Subcutaneous abdominal adipose tissue (tissue), 5 donors: ENCODE data around the gene SCAMP5.
A peak's percentile ranks its signal among the peaks of the same experiment; 100 is the strongest.

Experiments used
- H3K27ac ChIP-seq: one replicate; pipeline ENCODE4 v1.7.0; 2013; ENCODE audit warnings: low read depth, mild to moderate bottlenecking, inconsistent platforms, low read length, moderate library complexity
- H3K27me3 ChIP-seq, 5 donors: one replicate each; pipeline ENCODE4 v1.7.0; 2013; ENCODE audit warnings: low read length in 5 of 5, inconsistent platforms in 1 of 5; ENCODE audit not compliant: control insufficient read depth in 5 of 5, insufficient read depth in 4 of 5
- H3K36me3 ChIP-seq, 5 donors: one replicate each; pipeline ENCODE4 v1.7.0; 2013; ENCODE audit warnings: low read length in 5 of 5; ENCODE audit not compliant: control insufficient read depth in 5 of 5, insufficient read depth in 5 of 5
- H3K4me1 ChIP-seq, 5 donors: one replicate each; pipeline ENCODE4 v1.7.0; 2013; ENCODE audit warnings: low read length in 5 of 5, mild to moderate bottlenecking in 3 of 5, moderate library complexity in 1 of 5; ENCODE audit not compliant: control insufficient read depth in 5 of 5, insufficient read depth in 5 of 5
- H3K4me3 ChIP-seq, 5 donors: one replicate each; pipeline ENCODE4 v1.7.0; 2013; ENCODE audit warnings: low read length in 5 of 5, low read depth in 1 of 5
- H3K9ac ChIP-seq, 5 donors: one replicate each; pipeline ENCODE4 v1.7.0; 2013; ENCODE audit warnings: low read length in 5 of 5, mild to moderate bottlenecking in 4 of 5, moderate library complexity in 3 of 5
- H3K9me3 ChIP-seq, 5 donors: one replicate each; pipeline ENCODE4 v1.7.0; 2013; ENCODE audit warnings: low read length in 5 of 5; ENCODE audit not compliant: control insufficient read depth in 5 of 5
- donor health status: healthy.
- donor health status: healthy.
- donor health status: healthy.
- donor health status: healthy.
- donor health status: healthy.

The SCAMP5 gene

DNA sequence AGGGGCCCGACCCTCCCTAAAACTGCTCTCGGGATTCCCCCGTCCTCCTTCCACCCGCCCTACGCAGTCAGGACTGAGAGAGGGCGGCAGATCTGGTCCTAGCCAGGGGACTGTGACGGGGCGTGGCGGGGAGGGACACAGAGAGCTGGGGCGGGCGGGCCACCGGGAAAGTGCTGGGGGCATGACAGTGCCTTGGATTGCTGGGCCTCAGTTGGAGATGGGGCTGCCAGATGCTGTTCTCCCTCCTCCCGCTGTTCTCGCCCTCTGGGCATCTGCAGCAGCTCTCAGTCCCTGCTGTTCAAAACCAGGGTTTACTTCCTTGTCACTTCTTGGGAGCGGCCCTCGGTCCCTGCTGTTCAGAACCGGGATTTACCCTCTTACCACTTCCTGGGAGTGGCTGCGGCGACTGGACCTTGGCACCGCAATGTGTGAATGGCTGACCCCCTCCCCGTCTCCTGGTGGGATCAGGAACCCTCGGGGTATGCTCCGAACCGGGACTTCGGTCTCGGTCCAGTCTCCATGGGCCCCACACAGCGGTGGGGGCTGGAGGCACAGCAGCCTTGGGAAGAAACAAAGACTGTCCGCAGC is 36.9 kb upstream of the SCAMP5 start:
- Histone ChIP-seq H3K4me3 (peak overlapping the region; percentile 50 to 78 (median 74)), H3K9ac (peak overlapping the region in 3 of 5 donors; percentile 52 to 82 (median 63)), H3K27ac (no peak overlapping the region), H3K4me1 (peaks cover 4 to 54% (median 52%) of the 10 kb centered on the region in 5 donors), H3K36me3 (no peaks in the 10 kb centered on the region), H3K27me3 (peaks cover 0 to 14% (median 9%) of the 10 kb centered on the region in 5 donors), H3K9me3 (no peaks in the 10 kb centered on the region)

DNA sequence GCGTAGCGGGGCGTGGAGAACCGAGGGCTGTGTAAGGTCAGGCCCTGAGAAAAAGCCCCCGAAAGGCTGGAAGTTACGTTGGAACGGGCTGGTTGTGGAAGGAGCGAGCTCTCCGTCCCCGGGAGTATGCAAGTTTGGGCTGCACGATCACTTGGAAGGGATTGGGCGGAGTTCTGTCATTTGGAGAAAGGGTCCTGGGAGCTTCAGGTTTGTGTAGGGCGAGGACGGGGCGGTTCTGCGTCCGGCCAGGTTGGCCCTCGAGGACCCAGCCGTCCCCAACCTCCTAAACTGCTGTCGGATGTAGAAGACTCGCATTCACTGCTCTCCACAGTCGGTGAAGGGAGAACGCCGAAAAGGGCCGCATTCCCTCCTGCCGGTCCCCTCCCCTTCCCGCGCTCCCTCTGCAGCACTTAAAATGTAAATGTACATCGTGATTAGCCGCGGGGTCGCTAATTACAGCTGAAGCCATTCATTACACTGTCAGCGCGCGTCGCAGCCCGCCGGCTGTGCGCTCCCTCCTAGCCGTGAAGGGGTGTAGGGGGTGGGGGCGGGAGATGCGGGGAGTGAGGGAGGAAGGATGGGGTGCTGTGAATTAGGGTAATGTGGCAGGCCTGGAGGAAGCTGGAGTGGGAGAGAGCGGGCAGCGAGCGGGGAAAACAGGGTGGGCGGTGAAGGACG is 36.3 kb upstream of the SCAMP5 start:
- peak overlapping the region in 3 of 5 donors; percentile 14 to 82 (median 63) for H3K9ac ChIP-seq
- peaks cover 0 to 14% (median 9%) of the 10 kb centered on the region in 5 donors for H3K27me3 ChIP-seq

DNA sequence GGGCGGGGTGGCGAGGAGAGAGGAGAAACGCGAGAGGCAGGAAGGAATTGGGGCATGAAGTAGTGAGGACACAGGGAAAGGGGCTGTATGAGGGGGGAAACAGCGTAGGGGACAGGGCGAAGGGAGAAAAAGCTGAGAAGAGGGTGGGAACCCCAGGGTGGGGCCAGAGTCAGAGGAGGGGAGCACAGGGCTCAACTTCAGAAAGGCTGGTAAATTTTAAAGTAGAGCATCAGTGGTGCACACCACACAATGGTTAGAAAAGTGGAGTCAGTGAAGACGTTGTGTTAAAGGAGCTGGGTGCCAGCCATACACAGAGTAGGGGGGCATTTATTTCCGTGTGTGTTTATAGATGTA is 35.8 kb upstream of the SCAMP5 start:
- Histone ChIP-seq H3K36me3 (no peaks in the 10 kb centered on the region), H3K4me1 (peaks cover 3 to 55% (median 44%) of the 10 kb centered on the region in 5 donors), H3K9ac (no peak overlapping the region), H3K9me3 (no peaks in the 10 kb centered on the region), H3K4me3 (no peak overlapping the region), H3K27me3 (peaks cover 0 to 14% (median 9%) of the 10 kb centered on the region in 5 donors), H3K27ac (no peak overlapping the region)

More for the DNA sequence above, 36.3 kb upstream of the SCAMP5 start:
- H3K36me3 ChIP-seq, result no peaks in the 10 kb centered on the region
- H3K9me3 ChIP-seq, result no peaks in the 10 kb centered on the region
- H3K4me1 ChIP-seq, result peaks cover 4 to 55% (median 49%) of the 10 kb centered on the region in 5 donors
- H3K27ac ChIP-seq, result no peak overlapping the region
- H3K4me3 ChIP-seq, result peak overlapping the region; percentile 50 to 78 (median 74)

DNA sequence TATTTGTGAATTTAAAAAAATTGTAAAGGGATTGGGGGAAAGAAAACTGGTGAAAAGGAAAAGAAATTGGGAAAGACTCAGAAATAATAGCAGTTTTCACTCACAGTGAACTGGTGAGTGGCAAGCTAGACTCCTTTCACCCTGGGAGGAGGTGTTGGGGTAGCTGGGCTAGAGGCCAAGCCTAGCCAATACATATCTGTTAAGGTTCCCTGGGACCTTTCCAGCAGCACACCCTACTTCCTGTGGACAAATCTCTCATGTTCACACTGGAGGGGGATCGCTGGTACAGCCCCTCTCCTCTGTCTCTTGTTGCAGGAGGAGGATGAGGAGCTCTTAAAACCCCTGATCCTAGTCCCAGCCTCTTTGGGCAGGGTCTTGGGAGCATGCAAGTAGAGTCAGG is 35.1 kb upstream of the SCAMP5 start:
- peaks cover 2 to 52% (median 37%) of the 10 kb centered on the region in 5 donors for H3K4me1 ChIP-seq
- H3K9me3 ChIP-seq, result no peaks in the 10 kb centered on the region
- H3K36me3 ChIP-seq, result no peaks in the 10 kb centered on the region
- H3K4me3 ChIP-seq, result no peak overlapping the region
- H3K27me3 ChIP-seq, result peaks cover 0 to 14% (median 9%) of the 10 kb centered on the region in 5 donors
- no peak overlapping the region for H3K9ac ChIP-seq
- no peak overlapping the region for H3K27ac ChIP-seq

DNA sequence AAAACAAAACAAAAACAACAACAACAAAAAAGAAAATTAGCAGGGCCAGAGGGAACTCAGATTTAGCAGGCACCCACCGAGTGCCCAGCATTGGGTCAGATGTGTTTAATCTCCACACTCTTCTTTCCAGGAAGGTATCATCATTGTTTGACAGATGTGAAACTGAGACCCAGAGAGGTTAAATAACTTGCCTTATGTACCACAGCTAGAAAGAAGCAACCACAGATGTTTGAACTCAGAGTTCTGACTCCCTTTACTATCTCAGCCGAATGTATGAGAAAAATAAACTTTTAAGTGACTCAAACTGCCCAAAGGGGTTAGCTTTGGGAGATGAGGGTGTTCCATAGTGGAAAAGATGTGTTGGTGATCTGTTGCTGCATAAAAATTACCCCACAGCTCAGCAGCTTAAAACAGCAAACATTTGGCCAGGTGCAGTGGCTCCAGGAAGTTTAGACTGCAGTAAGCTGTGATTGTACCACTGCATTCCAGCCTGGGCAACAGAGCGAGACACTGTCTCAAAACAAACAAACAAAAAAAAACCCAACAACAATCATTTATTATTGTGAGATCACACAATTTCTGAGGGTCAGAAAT is 34.3 kb upstream of the SCAMP5 start:
- Histone ChIP-seq H3K27ac (no peak overlapping the region), H3K4me1 (peaks cover 2 to 44% (median 31%) of the 10 kb centered on the region in 5 donors), H3K9ac (no peak overlapping the region), H3K4me3 (no peak overlapping the region), H3K27me3 (peaks cover 0 to 14% (median 9%) of the 10 kb centered on the region in 5 donors), H3K9me3 (no peaks in the 10 kb centered on the region), H3K36me3 (no peaks in the 10 kb centered on the region)

DNA sequence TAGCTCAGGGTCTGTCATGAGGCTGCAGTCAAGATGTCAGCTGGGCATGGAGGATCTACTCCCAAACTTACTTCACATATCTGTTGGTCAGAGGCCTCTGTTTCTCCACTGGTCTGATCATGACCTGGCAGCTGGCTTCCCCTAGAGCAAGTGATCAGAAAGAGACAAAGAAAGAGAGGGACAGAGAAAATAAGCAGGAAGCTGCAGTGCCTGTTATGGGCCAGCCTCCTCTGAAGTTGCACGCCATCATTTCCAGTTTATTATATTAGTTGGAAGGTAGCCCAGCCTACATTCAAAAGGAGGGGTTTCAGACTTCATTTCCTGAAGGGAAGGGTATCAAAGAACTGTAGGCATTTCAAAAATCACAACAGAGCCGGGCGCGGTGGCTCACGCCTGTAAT is 33.7 kb upstream of the SCAMP5 start:
- Histone ChIP-seq H3K9ac (no peak overlapping the region), H3K9me3 (no peaks in the 10 kb centered on the region), H3K27me3 (peaks cover 0 to 14% (median 9%) of the 10 kb centered on the region in 5 donors), H3K27ac (no peak overlapping the region), H3K36me3 (no peaks in the 10 kb centered on the region), H3K4me1 (peaks cover 2 to 39% (median 26%) of the 10 kb centered on the region in 5 donors), H3K4me3 (no peak overlapping the region)

DNA sequence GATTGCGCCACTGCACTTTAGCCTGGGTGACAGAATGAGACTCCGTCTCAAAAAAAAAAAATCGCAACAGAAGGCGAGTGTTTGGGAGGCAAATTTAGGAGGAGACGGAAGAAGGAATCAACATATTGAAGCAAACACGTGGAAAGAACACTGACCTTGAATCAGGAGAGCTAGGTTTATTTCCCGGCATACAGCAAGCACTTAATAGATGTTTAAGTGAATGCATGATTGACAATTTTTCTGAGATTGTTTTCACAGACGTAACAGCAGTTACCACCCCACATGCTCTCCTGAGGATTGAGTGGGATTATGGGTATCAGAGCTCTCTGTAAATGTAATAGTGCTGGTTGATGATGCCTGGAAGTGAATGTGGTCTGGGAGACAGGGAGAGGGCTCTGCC is 33.1 kb upstream of the SCAMP5 start:
- peaks cover 0 to 14% (median 9%) of the 10 kb centered on the region in 5 donors for H3K27me3 ChIP-seq

DNA sequence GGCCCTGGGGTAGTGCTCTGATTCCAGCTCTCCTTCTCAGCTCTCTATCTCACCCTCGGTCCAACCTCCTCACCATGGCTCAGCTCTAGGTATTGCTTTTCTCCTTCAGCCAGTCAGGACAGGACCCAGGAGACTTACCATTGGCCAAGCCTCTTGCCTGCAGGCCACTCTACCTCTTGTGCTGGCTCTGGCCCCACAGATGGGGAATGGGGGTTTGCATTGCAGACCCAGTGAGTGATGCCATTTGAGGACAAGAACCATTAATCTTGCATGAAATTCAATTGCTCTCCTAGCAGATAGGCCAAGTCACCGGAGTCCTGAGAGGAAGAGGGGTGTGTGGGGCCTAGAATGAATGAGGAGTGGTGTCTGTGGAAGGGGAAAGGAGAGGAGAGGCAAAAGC is 32.7 kb upstream of the SCAMP5 start:
- no peak overlapping the region for H3K27ac ChIP-seq
- no peak overlapping the region for H3K4me3 ChIP-seq
- no peaks in the 10 kb centered on the region for H3K9me3 ChIP-seq
- H3K27me3 ChIP-seq, result peaks cover 0 to 10% (median 9%) of the 10 kb centered on the region in 5 donors
- H3K36me3 ChIP-seq, result no peaks in the 10 kb centered on the region
- H3K4me1 ChIP-seq, result peaks cover 2 to 29% (median 16%) of the 10 kb centered on the region in 5 donors
- H3K9ac ChIP-seq, result no peak overlapping the region

More for the DNA sequence above, 33.1 kb upstream of the SCAMP5 start:
- no peaks in the 10 kb centered on the region for H3K36me3 ChIP-seq
- no peak overlapping the region for H3K4me3 ChIP-seq
- H3K9ac ChIP-seq, result no peak overlapping the region
- no peaks in the 10 kb centered on the region for H3K9me3 ChIP-seq
- H3K27ac ChIP-seq, result no peak overlapping the region
- peaks cover 2 to 33% (median 20%) of the 10 kb centered on the region in 5 donors for H3K4me1 ChIP-seq

DNA sequence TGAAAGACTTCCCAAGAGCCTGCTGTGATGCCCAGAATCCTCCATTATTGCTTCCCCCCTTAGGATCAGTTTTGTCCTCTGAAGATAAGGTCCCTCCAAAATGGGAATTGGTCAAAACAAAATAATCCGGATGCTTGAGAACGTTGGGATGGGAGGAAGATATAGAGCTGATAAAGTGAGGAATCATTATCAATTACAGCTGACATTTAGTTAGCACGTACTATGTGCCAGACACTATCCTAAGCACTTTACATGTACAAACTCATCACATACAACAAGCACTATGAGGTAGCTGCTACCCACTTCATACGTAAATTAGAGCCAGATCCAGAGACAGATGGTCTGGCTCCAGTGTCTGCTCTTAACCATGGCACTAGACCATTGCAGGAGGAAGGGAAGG is 32.1 kb upstream of the SCAMP5 start:
- Histone ChIP-seq H3K9me3 (no peaks in the 10 kb centered on the region), H3K36me3 (no peaks in the 10 kb centered on the region), H3K9ac (no peak overlapping the region), H3K4me3 (no peak overlapping the region), H3K27me3 (peaks cover 0 to 10% (median 9%) of the 10 kb centered on the region in 5 donors), H3K27ac (no peak overlapping the region), H3K4me1 (peaks cover 2 to 23% (median 10%) of the 10 kb centered on the region in 5 donors)

DNA sequence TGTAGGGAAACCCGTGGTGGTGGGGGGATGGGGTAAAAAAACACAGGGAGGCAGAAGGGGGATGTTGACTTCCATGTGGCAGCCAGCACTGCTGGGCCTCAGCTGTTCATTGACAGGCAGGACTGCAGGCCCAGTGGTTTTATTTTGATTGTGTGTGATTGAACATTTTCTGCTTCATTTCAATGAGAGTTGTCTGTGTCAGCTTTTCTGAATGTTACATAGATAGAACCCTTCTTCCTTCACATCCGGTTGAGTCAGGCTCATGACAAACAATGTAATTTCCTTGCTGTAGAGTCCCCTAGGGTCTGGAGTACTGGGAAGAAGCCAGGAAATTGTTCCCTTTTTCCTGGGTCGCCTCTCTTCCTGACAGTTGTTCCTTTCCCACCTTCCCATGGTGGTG is 30.6 kb upstream of the SCAMP5 start:
- Histone ChIP-seq H3K27ac (no peak overlapping the region), H3K9ac (no peak overlapping the region), H3K4me3 (no peak overlapping the region), H3K4me1 (peaks cover 0 to 13% (median 0%) of the 10 kb centered on the region in 5 donors), H3K36me3 (no peaks in the 10 kb centered on the region), H3K27me3 (no peaks in the 10 kb centered on the region), H3K9me3 (no peaks in the 10 kb centered on the region)
